Measurements from ENCODE around the gene PANK3. TPM values are rescaled to one million over a fixed set of nuclear protein-coding genes. Genes with fewer than 3 reads are reported as not detected.
"Not testable (repeated sequence)": the region's sequence is repeated elsewhere in the genome, so short reads cannot be mapped to it uniquely, and the experiment has no call there.

The PANK3 gene
- total RNA-seq, 2 experiments from 2014 or later, result 44.9 to 45.1 TPM

DNA sequence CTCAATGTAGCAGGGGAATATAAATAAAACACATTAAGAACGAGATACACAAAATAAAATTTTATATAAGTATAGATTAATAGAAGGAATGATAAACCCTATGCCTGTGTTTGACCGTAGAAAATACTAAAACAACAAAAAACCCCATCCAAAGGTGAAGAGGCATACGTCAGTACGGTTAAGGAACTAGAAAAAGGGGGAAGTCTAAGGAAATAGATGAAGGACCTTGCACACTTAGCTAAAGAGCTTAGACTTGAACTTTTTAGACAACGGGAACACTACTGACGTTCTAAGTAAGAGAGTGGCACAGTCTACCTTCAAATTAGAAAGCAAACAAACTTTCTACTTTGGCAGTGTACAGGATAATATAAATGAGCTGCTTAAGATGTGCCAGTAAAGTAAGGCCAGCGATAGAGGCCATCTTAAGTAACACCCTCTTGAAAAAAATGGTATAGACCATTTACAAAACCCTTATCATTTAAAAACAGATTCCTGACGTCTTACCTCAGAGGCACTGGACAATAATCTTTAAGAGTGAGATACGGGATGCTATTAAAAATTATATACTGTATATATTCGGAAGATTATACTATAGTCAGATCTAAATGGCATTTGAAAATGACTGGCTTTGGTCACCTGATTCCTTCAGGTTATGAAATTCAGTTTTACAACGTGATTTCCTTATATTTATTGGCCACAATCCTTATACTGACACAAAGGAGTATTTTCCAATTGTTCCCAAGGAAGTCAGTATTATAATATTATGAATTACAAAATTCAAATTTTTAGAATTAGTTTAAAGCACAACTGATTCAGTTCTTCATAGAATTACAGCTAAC, 8.5 kb downstream of the PANK3 start:
- H3K9me3 Mint-ChIP-seq, result no peaks in the 10 kb centered on the region
- CTCF ChIA-PET, result no interaction called here
- intact Hi-C loops (cut with micrococcal nuclease), result no loop called here
- no peak overlapping the region for H3K4me3 Mint-ChIP-seq
- H3K4me1 Mint-ChIP-seq (ENCODE audit: low read depth), result peaks cover 14% of the 10 kb centered on the region
- no peak for DNase-seq
- peaks cover 41% of the 10 kb centered on the region for H3K36me3 Mint-ChIP-seq (ENCODE audit: low read depth)
- H3K27me3 Mint-ChIP-seq (ENCODE audit: low read depth), result no peaks in the 10 kb centered on the region
- no peak overlapping the region for H3K27ac Mint-ChIP-seq

DNA sequence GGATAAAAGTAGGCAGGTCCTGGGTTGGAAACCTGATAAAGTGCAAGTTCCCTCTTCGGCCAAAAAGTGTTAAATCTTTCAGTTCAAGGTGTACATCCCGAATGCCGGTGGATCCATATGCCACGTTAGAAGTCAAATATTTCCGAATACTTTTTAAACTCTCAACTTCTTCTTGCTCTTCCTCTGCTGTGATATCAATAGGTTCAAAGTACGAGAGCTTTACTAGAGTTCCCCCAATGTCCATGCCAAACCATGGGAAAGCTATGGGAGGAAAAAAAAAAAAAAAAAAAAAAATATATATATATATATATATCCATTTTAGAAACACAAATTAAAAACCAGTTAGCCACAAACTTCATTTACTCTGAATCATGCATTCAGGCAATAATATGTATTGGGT, 10.4 kb downstream of the PANK3 start:
- H3K4me3 Mint-ChIP-seq, result no peak overlapping the region
- intact Hi-C loops (cut with micrococcal nuclease), result no loop called here
- H3K27ac Mint-ChIP-seq, result no peak overlapping the region
- peaks cover 8% of the 10 kb centered on the region for H3K4me1 Mint-ChIP-seq (ENCODE audit: low read depth)
- no peaks in the 10 kb centered on the region for H3K9me3 Mint-ChIP-seq
- H3K27me3 Mint-ChIP-seq (ENCODE audit: low read depth), result no peaks in the 10 kb centered on the region
- no peak for DNase-seq
- peaks cover 36% of the 10 kb centered on the region for H3K36me3 Mint-ChIP-seq (ENCODE audit: low read depth)
- CTCF ChIA-PET, result no interaction called here

DNA sequence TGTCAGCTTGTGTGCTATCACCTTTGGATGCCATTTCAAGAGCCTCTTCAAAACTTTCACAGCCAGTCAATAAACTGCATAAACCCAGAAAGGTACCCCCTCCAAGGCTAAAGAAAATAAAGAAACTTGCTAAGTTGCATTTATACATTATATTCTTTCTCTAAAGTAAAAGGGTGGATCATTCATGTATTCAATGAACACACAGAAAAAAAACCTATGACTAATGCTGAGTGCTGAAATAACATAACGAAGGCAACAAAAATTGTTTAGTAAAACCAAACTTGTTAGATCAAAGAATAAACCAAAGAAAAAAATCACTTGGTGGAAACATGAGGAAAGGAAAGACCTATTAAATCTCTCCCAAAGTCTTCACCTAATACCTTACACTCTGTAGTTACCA, 15.2 kb downstream of the PANK3 start:
- Mint-ChIP-seq H3K27ac (no peak overlapping the region), H3K4me3 (no peak overlapping the region), H3K9me3 (no peaks in the 10 kb centered on the region), H3K36me3 (ENCODE audit: low read depth) (peaks cover 45% of the 10 kb centered on the region), H3K27me3 (ENCODE audit: low read depth) (no peaks in the 10 kb centered on the region), H3K4me1 (ENCODE audit: low read depth) (no peaks in the 10 kb centered on the region)
- DNase-seq, result no peak
- CTCF ChIA-PET, result no interaction called here
- intact Hi-C loops (cut with micrococcal nuclease), result no loop called here

DNA sequence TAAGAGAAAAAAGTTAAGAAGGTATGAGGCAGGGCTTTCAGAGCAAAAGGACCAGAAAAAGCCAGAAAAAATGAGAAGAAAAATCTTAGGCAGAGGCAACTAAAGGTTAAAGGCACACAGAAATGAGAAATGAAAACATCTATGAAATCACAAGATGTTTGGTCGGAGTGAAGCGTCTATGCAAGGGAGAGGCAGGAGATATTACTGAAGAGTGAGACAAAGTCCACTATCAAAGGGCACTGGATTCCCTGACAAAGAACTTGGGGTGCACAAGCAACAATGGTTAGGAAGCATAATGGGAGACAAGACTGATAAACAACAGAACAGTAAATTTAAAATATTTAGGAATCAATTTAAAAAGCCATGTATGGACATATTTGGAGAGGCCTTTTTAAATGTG, 16.9 kb downstream of the PANK3 start:
- Mint-ChIP-seq H3K27me3 (ENCODE audit: low read depth) (no peaks in the 10 kb centered on the region), H3K4me1 (ENCODE audit: low read depth) (no peaks in the 10 kb centered on the region), H3K4me3 (no peak overlapping the region), H3K27ac (no peak overlapping the region), H3K36me3 (ENCODE audit: low read depth) (peaks cover 42% of the 10 kb centered on the region), H3K9me3 (no peaks in the 10 kb centered on the region)
- CTCF ChIA-PET, result no interaction called here
- no peak for DNase-seq
- intact Hi-C loops (cut with micrococcal nuclease), result no loop called here

DNA sequence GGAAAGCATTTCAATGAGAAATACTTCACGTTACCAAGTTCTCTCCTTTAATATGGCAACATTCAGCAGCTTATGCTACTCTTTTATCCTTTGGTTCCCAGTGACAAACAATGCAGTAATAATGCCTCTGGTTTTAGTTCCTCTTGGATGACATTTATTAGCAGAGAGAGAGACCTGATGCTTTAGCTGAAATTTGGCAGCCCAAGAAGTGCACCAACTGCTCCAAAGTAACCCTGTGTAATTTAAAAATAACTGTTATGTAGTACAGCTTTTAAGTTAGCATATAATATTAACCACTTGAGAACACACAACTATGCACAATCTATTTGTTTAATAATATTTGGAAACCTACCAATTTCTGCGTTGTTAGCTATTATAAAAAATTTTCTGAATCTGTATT, 21.8 kb downstream of the PANK3 start:
- Mint-ChIP-seq H3K27me3 (ENCODE audit: low read depth) (no peaks in the 10 kb centered on the region), H3K27ac (no peak overlapping the region), H3K4me3 (no peak overlapping the region), H3K9me3 (no peaks in the 10 kb centered on the region), H3K4me1 (ENCODE audit: low read depth) (peaks cover 2% of the 10 kb centered on the region), H3K36me3 (ENCODE audit: low read depth) (peaks cover 62% of the 10 kb centered on the region)
- DNase-seq, result no peak
- intact Hi-C loops (cut with micrococcal nuclease), result no loop called here
- CTCF ChIA-PET, result interaction anchor here (0.7 kb wide), 1 partner anchor 25 kb away, joined by 3 read pairs; no protein-coding TSS in a partner anchor

DNA sequence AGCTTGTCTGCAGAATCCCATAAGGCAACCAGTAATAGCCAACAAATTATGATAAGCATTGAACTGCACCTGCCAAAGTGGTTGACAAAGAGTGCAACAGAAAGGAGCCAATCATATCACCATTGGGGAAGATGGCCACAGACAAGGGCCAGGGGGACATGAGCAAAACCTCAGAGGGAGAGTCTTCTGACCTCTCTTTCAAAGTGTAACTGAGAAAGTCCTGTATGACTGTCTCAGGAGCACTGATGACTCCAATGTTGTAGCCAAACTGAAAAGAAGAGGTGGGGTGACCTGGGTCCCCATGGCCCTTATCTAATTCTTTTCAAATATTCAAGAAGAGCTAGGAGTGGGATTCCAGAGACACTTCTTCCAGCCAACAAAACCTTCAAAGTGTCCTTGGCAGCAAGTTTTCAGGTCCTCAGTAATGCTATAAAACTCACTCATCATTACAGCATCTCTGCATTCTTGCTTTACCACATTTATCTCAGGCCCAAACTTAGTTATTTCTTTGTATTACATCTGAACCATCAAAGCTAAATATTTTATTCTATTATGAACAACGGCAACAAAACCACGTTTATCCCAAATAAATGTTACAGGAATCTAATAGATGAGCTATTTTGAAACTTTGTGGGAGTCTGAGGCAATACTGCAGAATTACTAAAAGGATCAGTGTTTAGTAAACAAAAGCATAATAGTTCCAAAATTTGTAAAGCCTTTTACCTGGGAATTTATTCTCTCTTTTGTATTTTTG, 25.6 kb downstream of the PANK3 start:
- DNase-seq, result no peak
- no peak overlapping the region for H3K27ac Mint-ChIP-seq
- intact Hi-C loops (cut with micrococcal nuclease), result no loop called here
- H3K4me1 Mint-ChIP-seq (ENCODE audit: low read depth), result peaks cover 2% of the 10 kb centered on the region
- no peaks in the 10 kb centered on the region for H3K27me3 Mint-ChIP-seq (ENCODE audit: low read depth)
- H3K36me3 Mint-ChIP-seq (ENCODE audit: low read depth), result peaks cover 54% of the 10 kb centered on the region
- no peaks in the 10 kb centered on the region for H3K9me3 Mint-ChIP-seq
- CTCF ChIA-PET, result no interaction called here
- H3K4me3 Mint-ChIP-seq, result no peak overlapping the region

DNA sequence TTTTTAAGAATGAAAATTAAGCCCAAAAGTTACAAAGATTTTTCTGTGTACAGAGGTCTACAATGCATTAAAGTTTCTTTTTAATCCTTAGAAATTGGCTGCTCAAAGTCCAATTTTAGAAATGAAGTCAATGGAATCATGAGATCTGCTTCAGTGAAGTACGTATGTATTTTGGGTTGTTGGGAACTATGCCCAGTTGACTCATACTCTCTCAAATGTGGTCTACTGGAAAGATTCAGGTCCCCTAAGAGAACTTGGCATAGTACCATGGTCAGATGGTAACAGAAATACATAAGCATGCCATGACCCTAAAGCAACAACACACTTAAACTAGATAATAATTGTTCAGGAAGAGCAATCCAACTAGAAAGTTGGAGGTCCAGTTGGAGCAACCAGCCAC, 27.0 kb downstream of the PANK3 start:
- no peak overlapping the region for H3K27ac Mint-ChIP-seq
- no peak overlapping the region for H3K4me3 Mint-ChIP-seq
- intact Hi-C loops (cut with micrococcal nuclease), result no loop called here
- peaks cover 2% of the 10 kb centered on the region for H3K4me1 Mint-ChIP-seq (ENCODE audit: low read depth)
- H3K9me3 Mint-ChIP-seq, result no peaks in the 10 kb centered on the region
- no peak for DNase-seq
- peaks cover 55% of the 10 kb centered on the region for H3K36me3 Mint-ChIP-seq (ENCODE audit: low read depth)
- no peaks in the 10 kb centered on the region for H3K27me3 Mint-ChIP-seq (ENCODE audit: low read depth)
- CTCF ChIA-PET, result interaction anchor here (0.9 kb wide), 1 partner anchor 66 kb away, joined by 3 read pairs; the partner anchor contains the start of gene RARS1

DNA sequence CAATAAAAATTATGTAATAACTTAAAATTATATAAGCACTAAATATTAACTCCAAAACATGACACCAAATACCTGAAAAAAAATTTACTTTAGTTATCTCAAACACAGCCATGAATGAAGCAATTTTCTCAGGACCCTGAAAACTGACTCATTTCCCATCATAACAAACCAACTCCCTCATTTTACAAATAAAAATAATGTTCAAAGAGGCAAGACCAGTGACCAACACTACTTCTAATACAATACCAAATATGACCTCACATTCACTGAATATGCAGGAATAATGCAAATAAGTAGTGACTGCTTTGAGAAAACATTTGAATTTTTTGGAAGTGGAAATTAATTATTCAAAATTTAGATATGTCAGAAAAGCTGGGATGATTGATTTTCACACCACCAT, 28.5 kb downstream of the PANK3 start:
- no peak overlapping the region for H3K27ac Mint-ChIP-seq
- H3K9me3 Mint-ChIP-seq, result peaks cover 2% of the 10 kb centered on the region
- intact Hi-C loops (cut with micrococcal nuclease), result no loop called here
- H3K27me3 Mint-ChIP-seq (ENCODE audit: low read depth), result no peaks in the 10 kb centered on the region
- CTCF ChIA-PET, result no interaction called here
- peaks cover 2% of the 10 kb centered on the region for H3K4me1 Mint-ChIP-seq (ENCODE audit: low read depth)
- H3K4me3 Mint-ChIP-seq, result no peak overlapping the region
- peaks cover 47% of the 10 kb centered on the region for H3K36me3 Mint-ChIP-seq (ENCODE audit: low read depth)
- no peak for DNase-seq

DNA sequence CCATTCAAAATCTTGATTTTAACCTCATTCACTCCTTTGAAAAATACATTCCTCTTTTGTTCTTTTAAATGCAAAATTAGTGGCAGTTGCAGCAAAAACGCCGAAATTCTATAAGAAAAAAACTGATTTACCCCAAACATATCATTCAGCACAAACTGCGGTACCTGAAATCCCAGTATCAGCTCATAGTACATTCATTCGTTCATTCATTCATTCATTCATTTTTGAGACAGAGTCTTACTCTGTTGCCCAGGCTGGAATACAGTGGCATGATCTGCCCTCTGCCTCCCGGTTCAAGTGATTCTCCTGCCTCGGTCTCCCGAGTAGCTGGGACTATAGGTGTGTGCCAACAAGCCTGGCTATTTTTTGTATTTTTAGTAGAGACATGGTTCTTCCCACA, 29.6 kb downstream of the PANK3 start:
- Mint-ChIP-seq H3K27me3 (ENCODE audit: low read depth) (no peaks in the 10 kb centered on the region), H3K9me3 (peaks cover 6% of the 10 kb centered on the region), H3K4me1 (ENCODE audit: low read depth) (peaks cover 2% of the 10 kb centered on the region), H3K36me3 (ENCODE audit: low read depth) (peaks cover 41% of the 10 kb centered on the region), H3K4me3 (no peak overlapping the region), H3K27ac (no peak overlapping the region)
- DNase-seq, result no peak
- CTCF ChIA-PET, result no interaction called here
- intact Hi-C loops (cut with micrococcal nuclease), result no loop called here

DNA sequence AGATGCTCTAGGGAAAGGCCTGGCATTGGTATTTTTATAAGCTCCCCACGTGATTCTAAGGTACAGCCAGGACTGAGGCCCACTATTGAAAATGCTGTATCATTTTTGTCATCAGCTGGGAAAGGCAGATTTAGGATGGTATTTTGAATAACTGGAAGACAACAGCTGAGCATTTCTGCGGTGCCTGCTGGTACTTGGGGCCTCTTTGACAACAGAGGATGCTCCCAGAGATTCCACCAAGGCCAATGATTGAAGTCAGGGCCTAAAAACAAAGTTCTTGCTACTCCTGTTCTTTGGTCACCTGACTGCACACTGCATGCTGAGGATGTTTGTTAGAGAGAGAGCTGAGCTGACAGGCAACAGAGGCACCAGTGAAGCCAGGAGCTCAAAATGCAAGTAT, 42.0 kb downstream of the PANK3 start:
- Mint-ChIP-seq H3K9me3 (peaks cover 2% of the 10 kb centered on the region), H3K27ac (no peak overlapping the region), H3K4me1 (ENCODE audit: low read depth) (no peaks in the 10 kb centered on the region), H3K36me3 (ENCODE audit: low read depth) (no peaks in the 10 kb centered on the region), H3K27me3 (ENCODE audit: low read depth) (peaks cover 14% of the 10 kb centered on the region), H3K4me3 (no peak overlapping the region)
- no peak for DNase-seq
- CTCF ChIA-PET, result no interaction called here
- intact Hi-C loops (cut with micrococcal nuclease), result no loop called here

DNA sequence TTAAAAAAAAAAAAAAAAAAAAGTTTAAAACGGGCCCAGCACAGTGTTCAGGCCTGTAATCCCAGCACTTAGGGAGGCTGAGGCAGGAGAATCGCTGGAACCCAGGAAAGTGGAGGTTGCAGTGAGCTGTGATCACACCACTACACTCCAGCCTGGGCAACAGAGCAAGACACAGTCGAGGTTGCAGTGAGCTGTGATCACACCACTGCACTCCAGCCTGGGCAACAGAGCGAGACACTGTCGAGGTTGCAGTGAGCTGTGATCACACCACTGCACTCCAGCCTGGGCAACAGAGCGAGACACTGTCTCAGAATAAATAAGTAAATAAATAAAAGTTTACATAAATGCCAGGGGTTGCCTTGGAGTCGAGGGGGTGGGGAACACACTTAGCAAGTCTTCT, 44.8 kb downstream of the PANK3 start:
- intact Hi-C loops (cut with micrococcal nuclease); H3K27ac Mint-ChIP-seq; H3K4me1 Mint-ChIP-seq (ENCODE audit: low read depth); H3K4me3 Mint-ChIP-seq; H3K36me3 Mint-ChIP-seq (ENCODE audit: low read depth); DNase-seq; H3K9me3 Mint-ChIP-seq; CTCF ChIA-PET: not testable (repeated sequence)
- H3K27me3 Mint-ChIP-seq (ENCODE audit: low read depth), result peaks cover 34% of the 10 kb centered on the region

DNA sequence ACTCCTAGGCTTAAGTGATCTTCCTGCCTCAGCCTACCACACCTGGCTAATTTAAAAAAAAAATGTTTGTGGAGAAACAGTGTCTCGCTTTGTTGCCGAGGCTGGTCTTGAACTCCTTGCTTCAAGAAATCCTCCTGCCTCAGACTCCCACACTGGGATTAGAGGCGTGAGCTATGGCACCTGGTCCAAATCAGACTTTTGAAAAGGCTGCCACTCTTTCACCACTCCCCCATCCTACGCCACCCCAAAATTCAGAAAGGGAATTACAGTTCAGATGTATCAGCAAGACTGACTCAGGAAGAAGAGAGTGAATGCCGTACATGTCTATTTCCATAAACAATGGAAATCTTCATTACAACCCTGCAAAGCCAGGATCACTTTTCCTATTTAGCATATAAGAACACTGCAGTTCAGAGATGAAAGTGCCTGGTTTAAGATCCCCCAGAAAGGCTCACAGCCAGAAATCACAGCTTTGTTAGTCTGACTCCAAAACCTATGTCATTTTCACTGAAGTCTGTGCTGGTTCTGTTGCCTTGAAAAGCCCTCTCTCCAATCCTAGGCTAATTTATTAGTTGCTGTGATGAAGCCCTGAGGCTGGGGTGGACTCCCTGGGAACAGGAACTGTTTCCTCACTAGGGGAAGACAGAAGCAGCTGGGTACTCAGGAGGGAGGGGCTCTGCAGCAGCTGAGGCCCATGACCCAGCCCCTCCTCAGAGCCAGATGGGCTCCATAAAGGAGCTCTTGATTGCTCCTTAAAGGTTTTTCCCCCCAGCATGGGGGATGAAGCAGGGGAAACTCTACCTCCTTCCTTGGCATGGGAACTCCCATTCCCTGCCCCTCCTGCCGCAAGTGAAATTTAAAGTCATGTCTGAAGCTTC, 46.9 kb downstream of the PANK3 start:
- peaks cover 43% of the 10 kb centered on the region for H3K27me3 Mint-ChIP-seq (ENCODE audit: low read depth)
- no peak overlapping the region for H3K27ac Mint-ChIP-seq
- DNase-seq, result no peak
- H3K4me1 Mint-ChIP-seq (ENCODE audit: low read depth), result peaks cover 12% of the 10 kb centered on the region
- intact Hi-C loops (cut with micrococcal nuclease), result no loop called here
- H3K4me3 Mint-ChIP-seq, result no peak overlapping the region
- H3K36me3 Mint-ChIP-seq (ENCODE audit: low read depth), result peaks cover 5% of the 10 kb centered on the region
- CTCF ChIA-PET, result interaction anchor here (1.1 kb wide), 1 partner anchor 25 kb away, joined by 3 read pairs; no protein-coding TSS in a partner anchor
- no peaks in the 10 kb centered on the region for H3K9me3 Mint-ChIP-seq
